Activated T-cell treated with anti-CD3 and anti-CD28 coated beads for 24 hours (primary cell): ENCODE measurements around the gene LRRC49.
"Not testable (repeated sequence)": the region's sequence is repeated elsewhere in the genome, so short reads cannot be mapped to it uniquely, and the experiment has no call there.

Experiments used
- DNase-seq: peaks from one replicate; pipeline ENCODE4 v3.0.0-alpha.2; 2020; ENCODE audit warnings: low read depth

The LRRC49 gene

GRCh38 chr15:70892002-70892911, at the start of gene LRRC49, which contains the start of gene THAP10:
Gene LRRC49 (plus strand): TSS chr15:70892826. CDS start chr15:70892895, 69 bp downstream.
Gene THAP10 (minus strand): TSS chr15:70892433. CDS start chr15:70892272, 161 bp downstream.
- peak; percentile 11 for DNase-seq

GRCh38 chr15:70845602-70846360, 46.8 kb upstream of the LRRC49 start:
- no peak for DNase-seq

GRCh38 chr15:70851889-70852288, 40.7 kb upstream of the LRRC49 start:
- DNase-seq = no peak

- DNase-seq = no peak
Measured at GRCh38 chr15:70852501-70853317, 39.9 kb upstream of the LRRC49 start.

GRCh38 chr15:70853318-70853972, 39.2 kb upstream of the LRRC49 start:
- no peak for DNase-seq

- DNase-seq = peak; percentile 2
Measured at GRCh38 chr15:70853973-70854665, 38.5 kb upstream of the LRRC49 start, which contains the start of gene LARP6. Gene LARP6 (minus strand): TSS chr15:70854157. CDS start chr15:70854088, 69 bp downstream.

GRCh38 chr15:70854666-70854976, 38.0 kb upstream of the LRRC49 start:
- DNase-seq = no peak

- no peak for DNase-seq
Measured at GRCh38 chr15:70855764-70856163, 36.9 kb upstream of the LRRC49 start.

- DNase-seq = no peak
Measured at GRCh38 chr15:70856177-70856883, 36.3 kb upstream of the LRRC49 start.

- DNase-seq = no peak
Measured at GRCh38 chr15:70856884-70857561, 35.6 kb upstream of the LRRC49 start.

GRCh38 chr15:70857562-70858285, 34.9 kb upstream of the LRRC49 start:
- no peak for DNase-seq

GRCh38 chr15:70858614-70859321, 33.9 kb upstream of the LRRC49 start:
- DNase-seq = not testable (repeated sequence)

GRCh38 chr15:70859322-70859908, 33.2 kb upstream of the LRRC49 start:
- DNase-seq = no peak

- no peak for DNase-seq
Measured at GRCh38 chr15:70859998-70860397, 32.6 kb upstream of the LRRC49 start.

- DNase-seq = no peak
Measured at GRCh38 chr15:70863450-70864218, 29.0 kb upstream of the LRRC49 start.

GRCh38 chr15:70866982-70867641, 25.5 kb upstream of the LRRC49 start:
- no peak for DNase-seq
